ENCODE data around the gene NEUROD2. TPM values are rescaled to one million over a fixed set of nuclear protein-coding genes. Genes with fewer than 3 reads are reported as not detected.

Gene NEUROD2
- total and polyA plus RNA-seq, 4 donors = not detected

GRCh38 chr17:39556423-39556822 is 51.3 kb downstream of the NEUROD2 start:
- WGBS = 93% methylated on average over 1 of the region's 1 CpG
- Histone ChIP-seq H3K27ac (ENCODE audit: low read depth in 1 of 2, low read length in 2 of 2) (no peak overlapping the region), H3K9me3 (ENCODE audit: control insufficient read depth in 4 of 4, low read length in 3 of 4) (no peaks in the 10 kb centered on the region), H3K4me3 (ENCODE audit: low read depth in 1 of 3, low read length in 3 of 3) (no peak overlapping the region), H3K9ac (ENCODE audit: low read depth in 1 of 2, low read length in 2 of 2) (no peak overlapping the region), H3K4me1 (ENCODE audit: control insufficient read depth in 4 of 4, insufficient read depth in 4 of 4, low read length in 3 of 4) (no peaks in the 10 kb centered on the region), H3K27me3 (ENCODE audit: control insufficient read depth in 4 of 4, insufficient read depth in 4 of 4, low read length in 3 of 4) (no peaks in the 10 kb centered on the region), H3K36me3 (ENCODE audit: control insufficient read depth in 4 of 4, insufficient read depth in 3 of 4, low read depth in 1 of 4, low read length in 3 of 4) (peaks cover 7 to 68% (median 33%) of the 10 kb centered on the region in 4 donors)
- no peak for DNase-seq (ENCODE audit: low spot score)
- no peak for TF ChIP-seq YY1 (IDR thresholded peaks at IDR 0.05)
- TF ChIP-seq MAX (IDR thresholded peaks at IDR 0.05) = no peak
- TF ChIP-seq FOXA1 (IDR thresholded peaks at IDR 0.05) = no peak
- no peak for TF ChIP-seq NR2F2 (IDR thresholded peaks at IDR 0.05)
- no peak for TF ChIP-seq RAD21 (IDR thresholded peaks at IDR 0.05)

GRCh38 chr17:39555368-39555767 is 52.4 kb downstream of the NEUROD2 start:
- Histone ChIP-seq H3K27me3 (ENCODE audit: control insufficient read depth in 4 of 4, insufficient read depth in 4 of 4, low read length in 3 of 4) (no peaks in the 10 kb centered on the region), H3K4me3 (ENCODE audit: low read depth in 1 of 3, low read length in 3 of 3) (no peak overlapping the region), H3K27ac (ENCODE audit: low read depth in 1 of 2, low read length in 2 of 2) (no peak overlapping the region), H3K9me3 (ENCODE audit: control insufficient read depth in 4 of 4, low read length in 3 of 4) (no peaks in the 10 kb centered on the region), H3K9ac (ENCODE audit: low read depth in 1 of 2, low read length in 2 of 2) (no peak overlapping the region), H3K4me1 (ENCODE audit: control insufficient read depth in 4 of 4, insufficient read depth in 4 of 4, low read length in 3 of 4) (no peaks in the 10 kb centered on the region), H3K36me3 (ENCODE audit: control insufficient read depth in 4 of 4, insufficient read depth in 3 of 4, low read depth in 1 of 4, low read length in 3 of 4) (peaks cover 3 to 68% (median 36%) of the 10 kb centered on the region in 4 donors)
- WGBS = 86% methylated on average over 2 of the region's 2 CpGs
- TF ChIP-seq HNF4A (conservative IDR thresholded peaks at IDR 0.05) (no peak), FOXA2 (IDR thresholded peaks at IDR 0.05) (no peak), RAD21 (IDR thresholded peaks at IDR 0.05) (no peak), TAF1 (conservative IDR thresholded peaks at IDR 0.05) (no peak), YY1 (IDR thresholded peaks at IDR 0.05) (no peak), JUND (IDR thresholded peaks at IDR 0.05) (no peak), ZBTB33 (IDR thresholded peaks at IDR 0.05) (no peak), SP1 (IDR thresholded peaks at IDR 0.05) (no peak), MAX (IDR thresholded peaks at IDR 0.05) (no peak), GABPA (IDR thresholded peaks at IDR 0.05 in 1 of 2, conservative IDR thresholded peaks at IDR 0.05 in 1 of 2) (no peak), HNF4G (IDR thresholded peaks at IDR 0.05) (no peak), FOXA1 (IDR thresholded peaks at IDR 0.05) (no peak)
- TF ChIP-seq, protein P1, sequence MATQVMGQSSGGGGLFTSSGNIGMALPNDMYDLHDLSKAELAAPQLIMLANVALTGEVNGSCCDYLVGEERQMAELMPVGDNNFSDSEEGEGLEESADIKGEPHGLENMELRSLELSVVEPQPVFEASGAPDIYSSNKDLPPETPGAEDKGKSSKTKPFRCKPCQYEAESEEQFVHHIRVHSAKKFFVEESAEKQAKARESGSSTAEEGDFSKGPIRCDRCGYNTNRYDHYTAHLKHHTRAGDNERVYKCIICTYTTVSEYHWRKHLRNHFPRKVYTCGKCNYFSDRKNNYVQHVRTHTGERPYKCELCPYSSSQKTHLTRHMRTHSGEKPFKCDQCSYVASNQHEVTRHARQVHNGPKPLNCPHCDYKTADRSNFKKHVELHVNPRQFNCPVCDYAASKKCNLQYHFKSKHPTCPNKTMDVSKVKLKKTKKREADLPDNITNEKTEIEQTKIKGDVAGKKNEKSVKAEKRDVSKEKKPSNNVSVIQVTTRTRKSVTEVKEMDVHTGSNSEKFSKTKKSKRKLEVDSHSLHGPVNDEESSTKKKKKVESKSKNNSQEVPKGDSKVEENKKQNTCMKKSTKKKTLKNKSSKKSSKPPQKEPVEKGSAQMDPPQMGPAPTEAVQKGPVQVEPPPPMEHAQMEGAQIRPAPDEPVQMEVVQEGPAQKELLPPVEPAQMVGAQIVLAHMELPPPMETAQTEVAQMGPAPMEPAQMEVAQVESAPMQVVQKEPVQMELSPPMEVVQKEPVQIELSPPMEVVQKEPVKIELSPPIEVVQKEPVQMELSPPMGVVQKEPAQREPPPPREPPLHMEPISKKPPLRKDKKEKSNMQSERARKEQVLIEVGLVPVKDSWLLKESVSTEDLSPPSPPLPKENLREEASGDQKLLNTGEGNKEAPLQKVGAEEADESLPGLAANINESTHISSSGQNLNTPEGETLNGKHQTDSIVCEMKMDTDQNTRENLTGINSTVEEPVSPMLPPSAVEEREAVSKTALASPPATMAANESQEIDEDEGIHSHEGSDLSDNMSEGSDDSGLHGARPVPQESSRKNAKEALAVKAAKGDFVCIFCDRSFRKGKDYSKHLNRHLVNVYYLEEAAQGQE (IDR thresholded peaks at IDR 0.05) = no peak
- DNase-seq (ENCODE audit: low spot score) = no peak

Other genes starting within 250 kb of the NEUROD2 start
- 1 to 10 TPM; 7.9 to 8.4 TPM for gene FBXL20, start 206.3 kb downstream of the NEUROD2 start, total RNA-seq
- 1 to 10 TPM; 1.6 to 2.5 TPM for gene FBXL20, start 206.3 kb downstream of the NEUROD2 start, polyA plus RNA-seq
- gene MED1, start 156.7 kb downstream of the NEUROD2 start, total RNA-seq = 10 to 100 TPM; 12.0 to 19.3 TPM
- gene MED1, start 156.7 kb downstream of the NEUROD2 start, polyA plus RNA-seq = 1 to 10 TPM; 4.4 to 6.2 TPM
- 10 to 100 TPM; 19.2 to 30.3 TPM for gene CDK12, start 146.4 kb downstream of the NEUROD2 start, total RNA-seq
- gene CDK12, start 146.4 kb downstream of the NEUROD2 start, polyA plus RNA-seq = 10 to 100 TPM in 1 of 2 donors, 1 to 10 TPM in 1; 7.5 to 10.8 TPM
- gene PPP1R1B, start 19.0 kb upstream of the NEUROD2 start, total RNA-seq = under 1 TPM in 1 of 2 donors, not detected in 1; 0.14 TPM
- gene PPP1R1B, start 19.0 kb upstream of the NEUROD2 start, polyA plus RNA-seq = not detected
- 10 to 100 TPM; 20.4 to 26.0 TPM for gene STARD3, start 29.2 kb upstream of the NEUROD2 start, total RNA-seq
- gene STARD3, start 29.2 kb upstream of the NEUROD2 start, polyA plus RNA-seq = 10 to 100 TPM; 15.0 to 34.0 TPM
- under 1 TPM; 0.14 to 0.67 TPM for gene TCAP, start 57.4 kb upstream of the NEUROD2 start, total RNA-seq
- under 1 TPM in 1 of 2 donors, not detected in 1; 0.22 TPM for gene TCAP, start 57.4 kb upstream of the NEUROD2 start, polyA plus RNA-seq
- 1 to 10 TPM in 1 of 2 donors, not detected in 1; 8.6 TPM for gene PNMT, start 60.5 kb upstream of the NEUROD2 start, total RNA-seq
- gene PNMT, start 60.5 kb upstream of the NEUROD2 start, polyA plus RNA-seq = under 1 TPM; 0.20 to 0.26 TPM
- 10 to 100 TPM in 1 of 2 donors, 1 to 10 TPM in 1; 7.9 to 19.5 TPM for gene PGAP3, start 80.1 kb upstream of the NEUROD2 start, total RNA-seq
- gene PGAP3, start 80.1 kb upstream of the NEUROD2 start, polyA plus RNA-seq = 10 to 100 TPM; 13.3 to 14.6 TPM
- 10 to 100 TPM; 21.0 to 28.8 TPM for gene ERBB2, start 92.1 kb upstream of the NEUROD2 start, total RNA-seq
- 10 to 100 TPM in 1 of 2 donors, 1 to 10 TPM in 1; 4.7 to 10.5 TPM for gene ERBB2, start 92.1 kb upstream of the NEUROD2 start, polyA plus RNA-seq
- gene MIEN1, start 122.6 kb upstream of the NEUROD2 start, total RNA-seq = 10 to 100 TPM; 11.1 to 13.4 TPM
- gene MIEN1, start 122.6 kb upstream of the NEUROD2 start, polyA plus RNA-seq = 10 to 100 TPM; 44.6 to 99.0 TPM
- gene GRB7, start 130.0 kb upstream of the NEUROD2 start, total RNA-seq = 1 to 10 TPM; 1.9 to 3.0 TPM
- 1 to 10 TPM; 1.9 to 6.8 TPM for gene GRB7, start 130.0 kb upstream of the NEUROD2 start, polyA plus RNA-seq

All from liver (tissue), 9 donors.